Measurements from ENCODE around the gene LSR. TPM values are rescaled to one million over a fixed set of nuclear protein-coding genes. Genes with fewer than 3 reads are reported as not detected.

LSR gene
- total and polyA plus RNA-seq, 2 experiments from 2014 or later = 116 to 212 TPM

GRCh38 chr19:35276706-35277281 is 28.0 kb downstream of the LSR start (continued):
- TF ChIP-seq ZNF462 (CRISPR knock-in tag; IDR thresholded peaks at IDR 0.05) = no peak
- TF ChIP-seq JUNB (IDR thresholded peaks at IDR 0.05; ENCODE audit: unreplicated experiment) = no peak
- no peak for TF ChIP-seq STAT1 (IDR thresholded peaks at IDR 0.05; ENCODE audit: unreplicated experiment)
- no peak for TF ChIP-seq POLR2AphosphoS5 (IDR thresholded peaks at IDR 0.05; ENCODE audit: low read depth)
- TF ChIP-seq CTCF (conservative IDR thresholded peaks at IDR 0.05; ENCODE audit: low read depth in 2 of 2) = no peak

GRCh38 chr19:35278578-35279284 is 29.9 kb downstream of the LSR start:
- no peak overlapping the region for H3K4me3 ChIP-seq
- no peaks in the 10 kb centered on the region; the same call in 1 of the 2 replicates for H3K36me3 ChIP-seq (ENCODE audit: insufficient read depth)
- H3K27ac Mint-ChIP-seq = no peak overlapping the region
- no peak overlapping the region for H3K27ac ChIP-seq (ENCODE audit: low read depth)
- no peaks in the 10 kb centered on the region for H3K27me3 ChIP-seq (ENCODE audit: insufficient read depth)
- no peak overlapping the region for H3K4me3 Mint-ChIP-seq
- H3K36me3 Mint-ChIP-seq (ENCODE audit: low read depth) = peaks cover 36% of the 10 kb centered on the region
- no peaks in the 10 kb centered on the region for H3K79me2 ChIP-seq (replicated peaks; ENCODE audit: insufficient read depth)
- H2AFZ ChIP-seq = no peak overlapping the region
- no peak overlapping the region for H3K4me2 ChIP-seq
- ATAC-seq (no peak), DNase-seq (ENCODE audit: low spot score) (no peak)
- H3K4me1 ChIP-seq (ENCODE audit: insufficient read depth) = no peaks in the 10 kb centered on the region
- no peak for TF ChIP-seq POLR2AphosphoS5 (IDR thresholded peaks at IDR 0.05; ENCODE audit: low read depth)
- no peaks in the 10 kb centered on the region for H3K4me1 Mint-ChIP-seq
- no peaks in the 10 kb centered on the region for H3F3A ChIP-seq (replicated peaks; ENCODE audit: low read depth)
- no peaks in the 10 kb centered on the region for H3K9me2 ChIP-seq (ENCODE audit: insufficient read depth)
- no peaks in the 10 kb centered on the region; the same call in 2 of the 3 replicates for H3K9me3 Mint-ChIP-seq
- H4K20me1 ChIP-seq (replicated peaks; ENCODE audit: insufficient read depth) = no peaks in the 10 kb centered on the region; the same call in 1 of the 2 replicates
- H3K27me3 Mint-ChIP-seq (ENCODE audit: insufficient read depth, low read depth, poor library complexity) = peaks cover 23% of the 10 kb centered on the region
